Neural cell (in vitro differentiated cells): ENCODE measurements around the gene HNRNPA2B1.
"Not testable (repeated sequence)": the region's sequence is repeated elsewhere in the genome, so short reads cannot be mapped to it uniquely, and the experiment has no call there.

ENCODE experiments used
- EP300 ChIP-seq: fragments of 450-650 bp; conservative IDR thresholded peaks from 2 replicates; pipeline ENCODE4 v1.6.1; 2014; ENCODE audit warnings: antibody characterized with exemption, mild to moderate bottlenecking, moderate library complexity; ENCODE audit not compliant: poor library complexity, severe bottlenecking
- EZH2 ChIP-seq: fragments of 200-600, 300-800 bp; shearing (Covaris generic), sonication (generic); IDR thresholded peaks from 2 replicates; pipeline ENCODE4 v1.6.1; 2014; ENCODE audit warnings: antibody characterized with exemption, low read length, borderline replicate concordance, mild to moderate bottlenecking; ENCODE audit not compliant: insufficient read depth, poor library complexity, severe bottlenecking
- MXI1 ChIP-seq: fragments of 450-650 bp; conservative IDR thresholded peaks from 2 replicates; pipeline ENCODE4 v1.6.1; 2014; ENCODE audit warnings: antibody characterized with exemption, mild to moderate bottlenecking; ENCODE audit not compliant: poor library complexity, severe bottlenecking
- POLR2AphosphoS5 ChIP-seq: IDR thresholded peaks from 2 replicates; pipeline ENCODE4 v1.6.1; 2012
- RAD21 ChIP-seq: fragments of 450-650 bp; conservative IDR thresholded peaks from 2 replicates; pipeline ENCODE4 v1.6.1; 2014; ENCODE audit warnings: antibody characterized with exemption, mild to moderate bottlenecking, moderate library complexity
- SMC3 ChIP-seq: fragments of 450-650 bp; conservative IDR thresholded peaks from 2 replicates; pipeline ENCODE4 v1.6.1; 2014; ENCODE audit warnings: antibody characterized with exemption, mild to moderate bottlenecking, moderate library complexity; ENCODE audit not compliant: poor library complexity
- TAF1 ChIP-seq: IDR thresholded peaks from 2 replicates; pipeline ENCODE4 v1.6.1; 2012; ENCODE audit warnings: low read depth
- TF ChIP-seq, protein P1 (sequence below): fragments of 450-650 bp; IDR thresholded peaks from 2 replicates; pipeline ENCODE4 v1.5.1; 2014; ENCODE audit warnings: antibody characterized with exemption, mild to moderate bottlenecking, moderate library complexity; ENCODE audit not compliant: poor library complexity, severe bottlenecking
- TF ChIP-seq, protein P2 (sequence below): IDR thresholded peaks from 2 replicates; pipeline ENCODE4 v1.6.1; 2012; ENCODE audit warnings: borderline replicate concordance

DNA sequence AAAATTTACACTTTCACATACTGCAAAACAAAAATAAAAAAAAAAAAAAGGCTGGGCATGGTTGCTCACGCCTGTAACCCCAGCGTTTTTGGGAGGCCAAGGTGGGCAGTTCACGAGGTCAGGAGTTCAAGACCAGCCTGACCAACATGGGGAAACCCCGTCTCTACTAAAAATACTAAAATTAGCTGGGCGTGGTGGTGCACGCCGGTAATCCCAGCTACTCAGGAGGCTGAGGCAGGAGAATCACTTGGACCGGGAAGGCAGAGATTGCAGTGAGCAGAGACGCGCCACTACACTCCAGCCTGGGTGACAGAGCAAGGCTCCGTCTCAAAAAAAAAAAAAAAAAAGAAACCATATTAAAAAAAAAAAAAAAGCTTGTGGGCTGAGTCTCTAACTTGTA is 5.8 kb downstream of the HNRNPA2B1 start:
- TF ChIP-seq, protein P1, sequence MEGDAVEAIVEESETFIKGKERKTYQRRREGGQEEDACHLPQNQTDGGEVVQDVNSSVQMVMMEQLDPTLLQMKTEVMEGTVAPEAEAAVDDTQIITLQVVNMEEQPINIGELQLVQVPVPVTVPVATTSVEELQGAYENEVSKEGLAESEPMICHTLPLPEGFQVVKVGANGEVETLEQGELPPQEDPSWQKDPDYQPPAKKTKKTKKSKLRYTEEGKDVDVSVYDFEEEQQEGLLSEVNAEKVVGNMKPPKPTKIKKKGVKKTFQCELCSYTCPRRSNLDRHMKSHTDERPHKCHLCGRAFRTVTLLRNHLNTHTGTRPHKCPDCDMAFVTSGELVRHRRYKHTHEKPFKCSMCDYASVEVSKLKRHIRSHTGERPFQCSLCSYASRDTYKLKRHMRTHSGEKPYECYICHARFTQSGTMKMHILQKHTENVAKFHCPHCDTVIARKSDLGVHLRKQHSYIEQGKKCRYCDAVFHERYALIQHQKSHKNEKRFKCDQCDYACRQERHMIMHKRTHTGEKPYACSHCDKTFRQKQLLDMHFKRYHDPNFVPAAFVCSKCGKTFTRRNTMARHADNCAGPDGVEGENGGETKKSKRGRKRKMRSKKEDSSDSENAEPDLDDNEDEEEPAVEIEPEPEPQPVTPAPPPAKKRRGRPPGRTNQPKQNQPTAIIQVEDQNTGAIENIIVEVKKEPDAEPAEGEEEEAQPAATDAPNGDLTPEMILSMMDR = not testable (repeated sequence)
- TF ChIP-seq TAF1, EP300, EZH2, POLR2AphosphoS5, MXI1, RAD21, SMC3: not testable (repeated sequence)
- TF ChIP-seq, protein P2, sequence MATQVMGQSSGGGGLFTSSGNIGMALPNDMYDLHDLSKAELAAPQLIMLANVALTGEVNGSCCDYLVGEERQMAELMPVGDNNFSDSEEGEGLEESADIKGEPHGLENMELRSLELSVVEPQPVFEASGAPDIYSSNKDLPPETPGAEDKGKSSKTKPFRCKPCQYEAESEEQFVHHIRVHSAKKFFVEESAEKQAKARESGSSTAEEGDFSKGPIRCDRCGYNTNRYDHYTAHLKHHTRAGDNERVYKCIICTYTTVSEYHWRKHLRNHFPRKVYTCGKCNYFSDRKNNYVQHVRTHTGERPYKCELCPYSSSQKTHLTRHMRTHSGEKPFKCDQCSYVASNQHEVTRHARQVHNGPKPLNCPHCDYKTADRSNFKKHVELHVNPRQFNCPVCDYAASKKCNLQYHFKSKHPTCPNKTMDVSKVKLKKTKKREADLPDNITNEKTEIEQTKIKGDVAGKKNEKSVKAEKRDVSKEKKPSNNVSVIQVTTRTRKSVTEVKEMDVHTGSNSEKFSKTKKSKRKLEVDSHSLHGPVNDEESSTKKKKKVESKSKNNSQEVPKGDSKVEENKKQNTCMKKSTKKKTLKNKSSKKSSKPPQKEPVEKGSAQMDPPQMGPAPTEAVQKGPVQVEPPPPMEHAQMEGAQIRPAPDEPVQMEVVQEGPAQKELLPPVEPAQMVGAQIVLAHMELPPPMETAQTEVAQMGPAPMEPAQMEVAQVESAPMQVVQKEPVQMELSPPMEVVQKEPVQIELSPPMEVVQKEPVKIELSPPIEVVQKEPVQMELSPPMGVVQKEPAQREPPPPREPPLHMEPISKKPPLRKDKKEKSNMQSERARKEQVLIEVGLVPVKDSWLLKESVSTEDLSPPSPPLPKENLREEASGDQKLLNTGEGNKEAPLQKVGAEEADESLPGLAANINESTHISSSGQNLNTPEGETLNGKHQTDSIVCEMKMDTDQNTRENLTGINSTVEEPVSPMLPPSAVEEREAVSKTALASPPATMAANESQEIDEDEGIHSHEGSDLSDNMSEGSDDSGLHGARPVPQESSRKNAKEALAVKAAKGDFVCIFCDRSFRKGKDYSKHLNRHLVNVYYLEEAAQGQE = not testable (repeated sequence)
